WTC11 (cell line): ENCODE results near the gene ZNF235. TPM values are rescaled to one million over a fixed set of nuclear protein-coding genes. Genes with fewer than 3 reads are reported as not detected.

Experiments
- ATAC-seq: fragments of 200-7000 bp; cut with Tn5 transposase; 2 replicates; pipeline ENCODE4 v1.10.0; 2021; ENCODE audit warnings: mild to moderate bottlenecking, moderate library complexity
- CTCF ChIA-PET: fragments of 300-600 bp; sonication (Branson Sonifier 250); formaldehyde crosslinking; loops from one replicate; lab custom pipeline; 2021; ENCODE audit warnings: antibody characterized with exemption; lab: Charles Lee
- POLR2A ChIA-PET: fragments of 350-600 bp; sonication (Branson Sonifier 250); formaldehyde crosslinking; loops from one replicate; lab custom pipeline; 2021; ENCODE audit warnings: antibody characterized with exemption; lab: Charles Lee
- DNase-seq: peaks from one replicate; pipeline ENCODE4 v3.0.0; 2021; ENCODE audit warnings: low spot score
- H3K27ac Mint-ChIP-seq: 2 replicates; pipeline ENCODE4 v1.8.0; 2021; ENCODE audit warnings: mixed read lengths
- H3K27me3 Mint-ChIP-seq: 2 replicates; pipeline ENCODE4 v1.8.0; 2021; ENCODE audit warnings: low read depth, mild to moderate bottlenecking, moderate library complexity, mixed read lengths
- H3K36me3 Mint-ChIP-seq: 2 replicates; pipeline ENCODE4 v1.8.0; 2021; ENCODE audit warnings: mixed read lengths
- H3K4me1 Mint-ChIP-seq: 2 replicates; pipeline ENCODE4 v1.8.0; 2022; ENCODE audit warnings: mixed read lengths
- H3K4me3 Mint-ChIP-seq: 2 replicates; pipeline ENCODE4 v1.8.0; 2021; ENCODE audit warnings: mild to moderate bottlenecking, moderate library complexity, mixed read lengths
- H3K9me3 Mint-ChIP-seq: 2 replicates; pipeline ENCODE4 v1.8.0; 2021; ENCODE audit warnings: mixed read lengths
- ATF1 ChIP-seq: sonication (generic); formaldehyde crosslinking; IDR thresholded peaks from 2 replicates; pipeline ENCODE4 v1.8.1; 2023; ENCODE audit warnings: mild to moderate bottlenecking, moderate library complexity, missing genetic modification reagents
- ATF6 ChIP-seq: sonication (generic); formaldehyde crosslinking; IDR thresholded peaks from 2 replicates; pipeline ENCODE4 v1.8.1; 2023; ENCODE audit warnings: mild to moderate bottlenecking, missing genetic modification reagents
- CDX4 ChIP-seq: fragments of 250-450 bp; sonication (Bioruptor Pico); IDR thresholded peaks from 2 replicates; pipeline ENCODE4 v1.9.0; 2021; ENCODE audit warnings: moderate library complexity, mild to moderate bottlenecking, inconsistent platforms, borderline replicate concordance
- ETV6 ChIP-seq: sonication (generic); formaldehyde crosslinking; IDR thresholded peaks from 2 replicates; pipeline ENCODE4 v1.8.1; 2022; ENCODE audit warnings: mild to moderate bottlenecking, missing genetic modification reagents
- FOXP1 ChIP-seq: sonication (generic); formaldehyde crosslinking; IDR thresholded peaks from 2 replicates; pipeline ENCODE4 v1.8.0; 2022; ENCODE audit warnings: missing genetic modification reagents, mild to moderate bottlenecking, moderate library complexity, borderline replicate concordance
- KAT7 ChIP-seq: sonication (generic); formaldehyde crosslinking; IDR thresholded peaks from 2 replicates; pipeline ENCODE4 v1.8.1; 2023; ENCODE audit warnings: missing genetic modification reagents, mild to moderate bottlenecking, borderline replicate concordance
- MYBL2 ChIP-seq: sonication (generic); formaldehyde crosslinking; IDR thresholded peaks from 2 replicates; pipeline ENCODE4 v1.8.1; 2023; ENCODE audit warnings: mild to moderate bottlenecking, moderate library complexity, missing genetic modification reagents
- NFATC4 ChIP-seq: fragments of 250-450 bp; sonication (Bioruptor Pico); IDR thresholded peaks from 2 replicates; pipeline ENCODE4 v1.9.0; 2021; ENCODE audit warnings: mild to moderate bottlenecking
- SMAD4 ChIP-seq: sonication (generic); formaldehyde crosslinking; IDR thresholded peaks from 2 replicates; pipeline ENCODE4 v1.8.0; 2022; ENCODE audit warnings: mild to moderate bottlenecking, missing genetic modification reagents
- SP1 ChIP-seq: sonication (generic); formaldehyde crosslinking; conservative IDR thresholded peaks from 2 replicates; pipeline ENCODE4 v1.8.1; 2022; ENCODE audit warnings: missing genetic modification reagents
- TP53 ChIP-seq: sonication (generic); formaldehyde crosslinking; IDR thresholded peaks from 2 replicates; pipeline ENCODE4 v1.8.1; 2023; ENCODE audit warnings: mild to moderate bottlenecking, missing genetic modification reagents
- ZNF317 ChIP-seq: sonication (generic); formaldehyde crosslinking; IDR thresholded peaks from 2 replicates; pipeline ENCODE4 v1.8.1; 2023; ENCODE audit warnings: low read depth, mild to moderate bottlenecking, moderate library complexity, missing genetic modification reagents, borderline replicate concordance
- ZNF396 ChIP-seq: fragments of 250-450 bp; sonication (Bioruptor Pico); IDR thresholded peaks from 2 replicates; pipeline ENCODE4 v1.8.0; 2021; ENCODE audit warnings: mild to moderate bottlenecking, moderate library complexity, borderline replicate concordance
- total RNA-seq: library from RNA; stranded (reverse); gene quantifications from 3 replicates; pipeline ENCODE4 v1.2.3, GENCODE V29; 2021
- TF ChIP-seq, protein P1 (sequence below): sonication (generic); formaldehyde crosslinking; IDR thresholded peaks from 2 replicates; pipeline ENCODE4 v1.8.0; 2022; ENCODE audit warnings: mild to moderate bottlenecking, missing genetic modification reagents
- TF ChIP-seq, protein P2 (sequence below): sonication (generic); formaldehyde crosslinking; IDR thresholded peaks from 2 replicates; pipeline ENCODE4 v1.8.0; 2022; ENCODE audit warnings: mild to moderate bottlenecking, missing genetic modification reagents
- TF ChIP-seq, protein P3 (sequence below): sonication (generic); formaldehyde crosslinking; IDR thresholded peaks from 2 replicates; pipeline ENCODE4 v1.8.1; 2022; ENCODE audit warnings: mild to moderate bottlenecking, moderate library complexity, missing genetic modification reagents
- TF ChIP-seq, protein P4 (sequence below): sonication (generic); formaldehyde crosslinking; IDR thresholded peaks from 2 replicates; pipeline ENCODE4 v1.8.1; 2022; ENCODE audit warnings: low read depth, missing genetic modification reagents, borderline replicate concordance
- TF ChIP-seq, protein P5 (sequence below): fragments of 250-450 bp; sonication (Bioruptor Pico); IDR thresholded peaks from 2 replicates; pipeline ENCODE4 v1.9.0; 2021; ENCODE audit warnings: mild to moderate bottlenecking, borderline replicate concordance
- TF ChIP-seq, protein P6 (sequence below): sonication (generic); formaldehyde crosslinking; IDR thresholded peaks from 2 replicates; pipeline ENCODE4 v1.8.1; 2022; ENCODE audit warnings: mild to moderate bottlenecking, missing genetic modification reagents, moderate library complexity, borderline replicate concordance

The ZNF235 gene
- total RNA-seq, 1 experiment from 2014 or later = 3.9 TPM

DNA sequence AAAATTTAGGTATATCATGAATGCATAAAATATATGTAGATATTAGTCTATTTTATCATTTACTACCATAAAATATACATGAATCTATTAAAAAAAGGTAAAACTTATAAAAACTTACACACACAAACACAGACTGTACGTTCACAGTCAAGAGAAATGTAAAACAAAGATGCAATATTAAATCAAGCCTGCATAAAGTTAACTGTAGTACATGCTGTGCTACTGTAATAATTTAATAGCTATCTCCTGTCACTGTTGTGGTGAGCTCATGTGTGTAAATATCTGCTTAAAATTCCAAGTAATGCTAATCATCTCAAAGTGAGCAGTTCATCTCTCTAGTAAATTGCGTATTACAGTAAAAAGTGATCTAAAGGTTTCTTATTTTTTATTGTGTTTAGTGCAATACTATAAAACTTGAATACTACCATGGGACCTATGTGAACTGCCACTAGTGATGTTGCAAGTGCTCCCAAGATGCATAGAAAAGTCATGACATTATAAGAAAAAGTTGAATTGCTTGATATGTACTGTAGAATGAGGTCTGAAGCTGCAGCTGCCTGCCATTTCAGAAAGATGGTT is 45.9 kb downstream of the ZNF235 start (continued):
- TF ChIP-seq, protein P1, sequence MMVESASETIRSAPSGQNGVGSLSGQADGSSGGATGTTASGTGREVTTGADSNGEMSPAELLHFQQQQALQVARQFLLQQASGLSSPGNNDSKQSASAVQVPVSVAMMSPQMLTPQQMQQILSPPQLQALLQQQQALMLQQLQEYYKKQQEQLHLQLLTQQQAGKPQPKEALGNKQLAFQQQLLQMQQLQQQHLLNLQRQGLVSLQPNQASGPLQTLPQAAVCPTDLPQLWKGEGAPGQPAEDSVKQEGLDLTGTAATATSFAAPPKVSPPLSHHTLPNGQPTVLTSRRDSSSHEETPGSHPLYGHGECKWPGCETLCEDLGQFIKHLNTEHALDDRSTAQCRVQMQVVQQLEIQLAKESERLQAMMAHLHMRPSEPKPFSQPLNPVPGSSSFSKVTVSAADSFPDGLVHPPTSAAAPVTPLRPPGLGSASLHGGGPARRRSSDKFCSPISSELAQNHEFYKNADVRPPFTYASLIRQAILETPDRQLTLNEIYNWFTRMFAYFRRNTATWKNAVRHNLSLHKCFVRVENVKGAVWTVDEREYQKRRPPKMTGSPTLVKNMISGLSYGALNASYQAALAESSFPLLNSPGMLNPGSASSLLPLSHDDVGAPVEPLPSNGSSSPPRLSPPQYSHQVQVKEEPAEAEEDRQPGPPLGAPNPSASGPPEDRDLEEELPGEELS (CRISPR knock-in tag) = no peak
- TF ChIP-seq NFATC4 (CRISPR knock-in tag) = no peak

DNA sequence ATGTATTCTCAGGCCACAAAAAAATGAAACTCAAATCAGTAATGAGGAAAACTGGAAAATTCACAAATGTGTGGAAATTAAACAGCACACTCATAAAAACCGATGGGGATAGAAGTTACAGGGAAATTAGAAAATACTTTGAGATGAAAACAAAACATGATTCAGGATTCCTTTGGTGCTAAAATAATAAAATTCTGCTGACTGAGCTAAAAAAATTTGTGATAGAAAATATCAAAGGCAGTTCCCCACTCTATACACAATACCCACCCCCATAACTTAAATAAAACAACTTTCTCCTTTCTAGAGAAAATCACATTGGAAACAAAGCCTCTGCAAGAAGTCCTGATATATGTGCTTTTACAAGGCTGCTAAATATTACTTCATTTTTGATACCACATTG is 46.7 kb downstream of the ZNF235 start:
- peaks cover 7% of the 10 kb centered on the region for H3K27me3 Mint-ChIP-seq
- ChIA-PET POLR2A (no interaction called here), CTCF (no interaction called here)
- peaks cover 47% of the 10 kb centered on the region for H3K9me3 Mint-ChIP-seq
- ATAC-seq (no peak), DNase-seq (no peak)
- peaks cover 7% of the 10 kb centered on the region for H3K4me1 Mint-ChIP-seq
- no peak overlapping the region for H3K4me3 Mint-ChIP-seq
- H3K36me3 Mint-ChIP-seq = peaks cover 24% of the 10 kb centered on the region
- no peak overlapping the region for H3K27ac Mint-ChIP-seq
- TF ChIP-seq CDX4 = no peak
- TF ChIP-seq, protein P2, sequence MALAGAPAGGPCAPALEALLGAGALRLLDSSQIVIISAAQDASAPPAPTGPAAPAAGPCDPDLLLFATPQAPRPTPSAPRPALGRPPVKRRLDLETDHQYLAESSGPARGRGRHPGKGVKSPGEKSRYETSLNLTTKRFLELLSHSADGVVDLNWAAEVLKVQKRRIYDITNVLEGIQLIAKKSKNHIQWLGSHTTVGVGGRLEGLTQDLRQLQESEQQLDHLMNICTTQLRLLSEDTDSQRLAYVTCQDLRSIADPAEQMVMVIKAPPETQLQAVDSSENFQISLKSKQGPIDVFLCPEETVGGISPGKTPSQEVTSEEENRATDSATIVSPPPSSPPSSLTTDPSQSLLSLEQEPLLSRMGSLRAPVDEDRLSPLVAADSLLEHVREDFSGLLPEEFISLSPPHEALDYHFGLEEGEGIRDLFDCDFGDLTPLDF (CRISPR knock-in tag) = no peak
- TF ChIP-seq, protein P3, sequence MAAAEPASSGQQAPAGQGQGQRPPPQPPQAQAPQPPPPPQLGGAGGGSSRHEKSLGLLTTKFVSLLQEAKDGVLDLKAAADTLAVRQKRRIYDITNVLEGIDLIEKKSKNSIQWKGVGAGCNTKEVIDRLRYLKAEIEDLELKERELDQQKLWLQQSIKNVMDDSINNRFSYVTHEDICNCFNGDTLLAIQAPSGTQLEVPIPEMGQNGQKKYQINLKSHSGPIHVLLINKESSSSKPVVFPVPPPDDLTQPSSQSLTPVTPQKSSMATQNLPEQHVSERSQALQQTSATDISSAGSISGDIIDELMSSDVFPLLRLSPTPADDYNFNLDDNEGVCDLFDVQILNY = no peak
- TF ChIP-seq ZNF396 (CRISPR knock-in tag) = no peak
- TF ChIP-seq ETV6 (CRISPR knock-in tag) = no peak
- TF ChIP-seq ATF1 (CRISPR knock-in tag) = no peak
- TF ChIP-seq ZNF317 (CRISPR knock-in tag) = no peak
- TF ChIP-seq, protein P4, sequence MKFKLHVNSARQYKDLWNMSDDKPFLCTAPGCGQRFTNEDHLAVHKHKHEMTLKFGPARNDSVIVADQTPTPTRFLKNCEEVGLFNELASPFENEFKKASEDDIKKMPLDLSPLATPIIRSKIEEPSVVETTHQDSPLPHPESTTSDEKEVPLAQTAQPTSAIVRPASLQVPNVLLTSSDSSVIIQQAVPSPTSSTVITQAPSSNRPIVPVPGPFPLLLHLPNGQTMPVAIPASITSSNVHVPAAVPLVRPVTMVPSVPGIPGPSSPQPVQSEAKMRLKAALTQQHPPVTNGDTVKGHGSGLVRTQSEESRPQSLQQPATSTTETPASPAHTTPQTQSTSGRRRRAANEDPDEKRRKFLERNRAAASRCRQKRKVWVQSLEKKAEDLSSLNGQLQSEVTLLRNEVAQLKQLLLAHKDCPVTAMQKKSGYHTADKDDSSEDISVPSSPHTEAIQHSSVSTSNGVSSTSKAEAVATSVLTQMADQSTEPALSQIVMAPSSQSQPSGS = no peak
- no peak for TF ChIP-seq MYBL2 (CRISPR knock-in tag)
- no peak for TF ChIP-seq ATF6 (CRISPR knock-in tag)
- TF ChIP-seq, protein P5, sequence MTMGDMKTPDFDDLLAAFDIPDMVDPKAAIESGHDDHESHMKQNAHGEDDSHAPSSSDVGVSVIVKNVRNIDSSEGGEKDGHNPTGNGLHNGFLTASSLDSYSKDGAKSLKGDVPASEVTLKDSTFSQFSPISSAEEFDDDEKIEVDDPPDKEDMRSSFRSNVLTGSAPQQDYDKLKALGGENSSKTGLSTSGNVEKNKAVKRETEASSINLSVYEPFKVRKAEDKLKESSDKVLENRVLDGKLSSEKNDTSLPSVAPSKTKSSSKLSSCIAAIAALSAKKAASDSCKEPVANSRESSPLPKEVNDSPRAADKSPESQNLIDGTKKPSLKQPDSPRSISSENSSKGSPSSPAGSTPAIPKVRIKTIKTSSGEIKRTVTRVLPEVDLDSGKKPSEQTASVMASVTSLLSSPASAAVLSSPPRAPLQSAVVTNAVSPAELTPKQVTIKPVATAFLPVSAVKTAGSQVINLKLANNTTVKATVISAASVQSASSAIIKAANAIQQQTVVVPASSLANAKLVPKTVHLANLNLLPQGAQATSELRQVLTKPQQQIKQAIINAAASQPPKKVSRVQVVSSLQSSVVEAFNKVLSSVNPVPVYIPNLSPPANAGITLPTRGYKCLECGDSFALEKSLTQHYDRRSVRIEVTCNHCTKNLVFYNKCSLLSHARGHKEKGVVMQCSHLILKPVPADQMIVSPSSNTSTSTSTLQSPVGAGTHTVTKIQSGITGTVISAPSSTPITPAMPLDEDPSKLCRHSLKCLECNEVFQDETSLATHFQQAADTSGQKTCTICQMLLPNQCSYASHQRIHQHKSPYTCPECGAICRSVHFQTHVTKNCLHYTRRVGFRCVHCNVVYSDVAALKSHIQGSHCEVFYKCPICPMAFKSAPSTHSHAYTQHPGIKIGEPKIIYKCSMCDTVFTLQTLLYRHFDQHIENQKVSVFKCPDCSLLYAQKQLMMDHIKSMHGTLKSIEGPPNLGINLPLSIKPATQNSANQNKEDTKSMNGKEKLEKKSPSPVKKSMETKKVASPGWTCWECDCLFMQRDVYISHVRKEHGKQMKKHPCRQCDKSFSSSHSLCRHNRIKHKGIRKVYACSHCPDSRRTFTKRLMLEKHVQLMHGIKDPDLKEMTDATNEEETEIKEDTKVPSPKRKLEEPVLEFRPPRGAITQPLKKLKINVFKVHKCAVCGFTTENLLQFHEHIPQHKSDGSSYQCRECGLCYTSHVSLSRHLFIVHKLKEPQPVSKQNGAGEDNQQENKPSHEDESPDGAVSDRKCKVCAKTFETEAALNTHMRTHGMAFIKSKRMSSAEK (CRISPR knock-in tag) = no peak
- TF ChIP-seq KAT7 (CRISPR knock-in tag) = no peak
- TF ChIP-seq, protein P6, sequence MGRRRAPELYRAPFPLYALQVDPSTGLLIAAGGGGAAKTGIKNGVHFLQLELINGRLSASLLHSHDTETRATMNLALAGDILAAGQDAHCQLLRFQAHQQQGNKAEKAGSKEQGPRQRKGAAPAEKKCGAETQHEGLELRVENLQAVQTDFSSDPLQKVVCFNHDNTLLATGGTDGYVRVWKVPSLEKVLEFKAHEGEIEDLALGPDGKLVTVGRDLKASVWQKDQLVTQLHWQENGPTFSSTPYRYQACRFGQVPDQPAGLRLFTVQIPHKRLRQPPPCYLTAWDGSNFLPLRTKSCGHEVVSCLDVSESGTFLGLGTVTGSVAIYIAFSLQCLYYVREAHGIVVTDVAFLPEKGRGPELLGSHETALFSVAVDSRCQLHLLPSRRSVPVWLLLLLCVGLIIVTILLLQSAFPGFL = no peak
- no peak for TF ChIP-seq SP1 (CRISPR knock-in tag)
- no peak for TF ChIP-seq TP53 (CRISPR knock-in tag)
- TF ChIP-seq FOXP1 = no peak
- TF ChIP-seq SMAD4 = no peak
